HepG2 (cell line): ENCODE data around the gene HDDC3. TPM values are rescaled to one million over a fixed set of nuclear protein-coding genes. Genes with fewer than 3 reads are reported as not detected.
A peak's percentile ranks its signal among the peaks of the same experiment; 100 is the strongest.

Source experiments
- ATAC-seq: fragments of 200-7000 bp; cut with Tn5 transposase; 3 replicates; pipeline ENCODE4 v1.9.1; 2020; ENCODE audit warnings: mild to moderate bottlenecking, moderate library complexity
- BruUV-seq: library from RNA; stranded (reverse); fragments of 400-500 nt; replicated peaks from 2 replicates; lab custom pipeline; 2021; lab: Mats Ljungman, UMichigan
- CTCF ChIA-PET: fragments of 300-600 bp; formaldehyde crosslinking; extraction: SDS; loops from one replicate; lab custom pipeline; 2021; ENCODE audit warnings: low total read pairs, inconsistent platforms, low intra/inter-chr PET ratio; lab: Yijun Ruan, JAX
- POLR2A ChIA-PET: fragments of 350-600 bp; sonication (Branson Sonifier 250); formaldehyde crosslinking; loops from one replicate; lab custom pipeline; 2020; ENCODE audit warnings: antibody characterized with exemption, inconsistent platforms; lab: Yijun Ruan, JAX
- DNase-seq: peaks from one replicate; pipeline ENCODE4 v3.0.0-alpha.2; 2015; ENCODE audit warnings: low spot score
- FAIRE-seq: peaks from 3 replicates; lab custom pipeline; 2011; peaks lifted over from hg19 to GRCh38; lab: Jason Lieb, UNC
- H2AFZ ChIP-seq: one replicate; pipeline ENCODE4 v1.6.1; 2011; ENCODE audit warnings: low read length, inconsistent platforms
- H3K27ac ChIP-seq: fragments of 300-600 bp; 3 replicates; pipeline ENCODE4 v1.8.0; 2011; ENCODE audit warnings: mixed run types, mild to moderate bottlenecking, mixed read lengths, low read length, inconsistent platforms; ENCODE audit not compliant: insufficient read depth; ENCODE audit errors: extremely low read length
- H3K27me3 ChIP-seq, 2 experiments: fragments of 200-600 bp in 1 of 2; 2 replicates in 1 of 2; 3 replicates in 1 of 2; pipeline versions ENCODE4 v1.6.0 to v1.8.0; 2011; ENCODE audit warnings: low read length in 2 of 2, mild to moderate bottlenecking in 2 of 2, moderate library complexity in 2 of 2, inconsistent platforms in 1 of 2; ENCODE audit not compliant: insufficient read depth in 2 of 2, control insufficient read depth in 1 of 2
- H3K36me3 ChIP-seq, 2 experiments: fragments of 200-600 bp in 1 of 2; replicated peaks in 1 of 2; 2 replicates in 1 of 2; 3 replicates in 1 of 2; pipeline versions ENCODE4 v1.5.1 to v1.8.0; 2011; ENCODE audit warnings: low read length in 2 of 2, inconsistent platforms in 1 of 2; ENCODE audit not compliant: insufficient read depth in 2 of 2, control insufficient read depth in 1 of 2
- H3K4me1 ChIP-seq: 2 replicates; pipeline ENCODE4 v1.5.1; 2012; ENCODE audit warnings: low read length, inconsistent platforms; ENCODE audit not compliant: insufficient read depth
- H3K4me2 ChIP-seq: 2 replicates; pipeline ENCODE4 v1.6.0; 2011; ENCODE audit warnings: low read depth, low read length, inconsistent platforms
- H3K4me3 ChIP-seq, 3 experiments: fragments of 200-600 bp in 1 of 3; sonication (generic), shearing (Covaris generic) in 1 of 3; replicated peaks in 1 of 3; 2 replicates each; pipeline ENCODE4 v1.5.1; 2011 to 2016; ENCODE audit warnings: low read length in 3 of 3, inconsistent platforms in 2 of 3, low read depth in 2 of 3, mild to moderate bottlenecking in 2 of 3, control low read depth in 1 of 3, mixed read lengths in 1 of 3; ENCODE audit not compliant: insufficient read depth in 1 of 3
- H3K79me2 ChIP-seq: one replicate; pipeline ENCODE4 v1.6.1; 2011; ENCODE audit warnings: low read length, inconsistent platforms; ENCODE audit not compliant: insufficient read depth
- H3K9ac ChIP-seq: 2 replicates; pipeline ENCODE4 v1.6.0; 2011; ENCODE audit warnings: mild to moderate bottlenecking, low read depth, low read length, inconsistent platforms; ENCODE audit not compliant: insufficient read depth
- H3K9me3 ChIP-seq: 2 replicates; pipeline ENCODE4 v1.5.1; 2012; ENCODE audit warnings: mild to moderate bottlenecking, low read length
- H4K20me1 ChIP-seq: 2 replicates; pipeline ENCODE4 v1.6.0; 2011; ENCODE audit warnings: inconsistent platforms, mild to moderate bottlenecking, low read length, moderate library complexity; ENCODE audit not compliant: insufficient read depth
- CEBPB ChIP-seq: IDR thresholded peaks from 2 replicates; pipeline ENCODE4 v1.6.1; 2011; ENCODE audit warnings: low read depth, low read length, improper control_type of control experiment, borderline replicate concordance
- FUBP1 ChIP-seq: sonication (generic); formaldehyde crosslinking; IDR thresholded peaks from 2 replicates; pipeline ENCODE4 v1.5.1; 2020; ENCODE audit warnings: missing genetic modification reagents, mild to moderate bottlenecking, borderline replicate concordance
- PAXIP1 ChIP-seq: sonication (generic); formaldehyde crosslinking; conservative IDR thresholded peaks from 2 replicates; pipeline ENCODE4 v1.4.0; 2020; ENCODE audit warnings: mild to moderate bottlenecking, missing genetic modification reagents, moderate library complexity
- ZNF800 ChIP-seq: sonication (generic); formaldehyde crosslinking; IDR thresholded peaks from 2 replicates; pipeline ENCODE4 v1.4.0; 2020; ENCODE audit warnings: missing genetic modification reagents
- WGBS: methylation state at CpG from one replicate; pipeline ENCODE4 v1.1.6; 2017; ENCODE audit warnings: low lambda C conversion rate; 5-methylcytosine and 5-hydroxymethylcytosine counted together
- in situ Hi-C: cut with HindIII; loops from 2 replicates; pipeline ENCODE4 v1.10.0; 2017; ENCODE audit warnings: low pct_unique_long_range_greater_than_20kb; ENCODE audit not compliant: extremely low pct_ligation_motif_present
- intact Hi-C: fragments of 100-400 bp; cut with micrococcal nuclease; formaldehyde crosslinking; loops from one replicate; pipeline ENCODE4 v1.10.0; 2022; ENCODE audit not compliant: unreplicated experiment
- polyA plus RNA-seq, 8 experiments: library from polyadenylated mRNA; depleted of rRNA in 3 of 8; stranded (reverse) in 7 of 8; unstranded in 1 of 8; fragments of >200 nt; fragmentation: Illumina TruSeq in 4 of 8; extraction: Trizol in 4 of 8; gene quantifications; 2 replicates each; pipeline versions ENCODE4 v1.2.1 to v1.2.3, GENCODE V29; 2011 to 2016; ENCODE audit warnings: low read depth in 4 of 8, missing spikeins in 1 of 8, mixed read lengths in 1 of 8; ENCODE audit not compliant: insufficient read depth in 1 of 8
- total RNA-seq, 5 experiments: library from RNA; depleted of rRNA; stranded (reverse); fragments of >200 nt; fragmentation: Illumina TruSeq; extraction: Trizol; gene quantifications; 2 replicates each; pipeline ENCODE4 v1.2.3, GENCODE V29; 2016; ENCODE audit warnings: low read depth in 1 of 5

Gene HDDC3
- total and polyA plus RNA-seq, 2 of the 13 experiments (the other 11 are each of a cell fraction or from before 2014, with no cell fraction given), result 18.7 to 28.3 TPM

- TF ChIP-seq FUBP1 (CRISPR knock-in tag), result no peak
- peak; percentile 84; the same call in 1 of the 2 replicates for TF ChIP-seq ZNF800 (CRISPR knock-in tag)
Measured at GRCh38 chr15:90931828-90932659, at the start of gene HDDC3 (continued).

- Histone ChIP-seq H3K4me2 (no peak overlapping the region), H2AFZ (no peak overlapping the region), H3K9me3 (no peaks in the 10 kb centered on the region), H3K27me3 (no peaks in the 10 kb centered on the region)
- WGBS, result 99% methylated on average over 5 of the region's 5 CpGs
- TF ChIP-seq CEBPB (peak; percentile 72), PAXIP1 (CRISPR knock-in tag) (no peak)
- TF ChIP-seq, all 625 proteins: peak for 1
- intact Hi-C loops, result no loop called here
- no peak overlapping the region for H3K9ac ChIP-seq
- H3K4me1 ChIP-seq, result no peaks in the 10 kb centered on the region
- no peaks in the 10 kb centered on the region for H4K20me1 ChIP-seq
- H3K4me3 ChIP-seq, result no peak overlapping the region
- in situ Hi-C loops, result no loop called here
- H3K36me3 ChIP-seq, result peaks cover 16 to 73% of the 10 kb centered on the region in 2 experiments
- BruUV-seq, result no TSS peak
- peaks cover 27% of the 10 kb centered on the region for H3K79me2 ChIP-seq
- ChIA-PET POLR2A (no interaction called here), CTCF (no interaction called here)
- ATAC-seq (no peak), FAIRE-seq (no peak), DNase-seq (no peak)
- H3K27ac ChIP-seq, result no peak overlapping the region
Measured at GRCh38 chr15:90982135-90982534, 49.8 kb upstream of the HDDC3 start.
